Measurements from ENCODE around the gene LIMS2. TPM values are rescaled to one million over a fixed set of nuclear protein-coding genes. Genes with fewer than 3 reads are reported as not detected.

LIMS2 gene, protein sequence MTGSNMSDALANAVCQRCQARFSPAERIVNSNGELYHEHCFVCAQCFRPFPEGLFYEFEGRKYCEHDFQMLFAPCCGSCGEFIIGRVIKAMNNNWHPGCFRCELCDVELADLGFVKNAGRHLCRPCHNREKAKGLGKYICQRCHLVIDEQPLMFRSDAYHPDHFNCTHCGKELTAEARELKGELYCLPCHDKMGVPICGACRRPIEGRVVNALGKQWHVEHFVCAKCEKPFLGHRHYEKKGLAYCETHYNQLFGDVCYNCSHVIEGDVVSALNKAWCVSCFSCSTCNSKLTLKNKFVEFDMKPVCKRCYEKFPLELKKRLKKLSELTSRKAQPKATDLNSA
- 4.0 to 8.1 TPM (median 5.2 TPM) in 5 replicates for total RNA-seq (2022; extraction: Qiagen RNA extraction; ENCODE audit: low read depth)

GRCh38 chr2:127675331-127676261 is at the start of gene LIMS2:
TSS of gene LIMS2 (minus strand) at chr2:127675530. CDS start at chr2:127675024, 506 bp downstream.

GRCh38 chr2:127701193-127701650 is 25.9 kb upstream of the LIMS2 start, which contains the start of gene SFT2D3:
TSS of gene SFT2D3 (plus strand) at chr2:127701497. CDS start at chr2:127701529, 32 bp downstream.

DNA sequence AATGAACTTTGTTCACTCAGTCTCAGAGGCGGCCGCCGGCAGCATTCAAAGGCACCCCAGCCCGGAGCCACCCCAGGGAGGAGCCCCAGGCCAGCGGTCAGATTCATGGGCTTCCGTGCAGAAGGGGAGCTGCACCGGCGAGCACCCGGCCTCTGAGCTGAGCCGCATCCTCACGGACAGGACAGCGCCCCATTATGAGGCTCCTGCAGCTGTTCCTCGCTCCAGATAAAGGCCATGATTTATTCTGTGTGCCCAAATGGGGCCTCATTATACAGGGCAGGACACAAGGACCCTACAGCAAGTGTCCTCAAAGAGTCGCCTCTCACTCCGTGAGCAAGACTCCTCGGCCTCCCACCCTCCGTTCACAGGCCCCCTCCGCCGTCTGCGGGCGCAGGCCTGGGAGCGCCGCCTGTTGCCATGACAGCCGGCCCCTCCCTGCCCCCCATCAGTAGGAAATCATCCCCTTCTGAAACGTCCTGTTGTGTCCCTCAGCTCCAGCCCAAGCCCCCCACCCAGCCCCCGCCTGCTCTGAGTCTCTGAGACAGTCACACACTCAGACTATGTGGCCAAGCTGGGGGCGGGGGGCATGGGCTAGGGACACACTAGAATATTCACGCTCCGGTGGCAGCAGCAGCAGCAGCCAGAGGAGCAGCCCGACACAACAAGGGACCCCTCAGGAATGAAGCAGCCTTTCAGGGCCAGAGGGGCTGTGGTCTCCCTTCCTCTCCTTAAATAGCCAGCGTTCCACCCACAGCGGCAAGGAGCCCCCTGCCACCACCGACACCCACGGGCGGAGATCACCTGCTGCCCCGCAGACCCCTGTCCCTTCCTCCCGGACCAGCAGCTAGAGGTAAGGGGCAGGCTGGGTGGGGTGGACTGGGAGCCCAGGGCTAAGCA is 29.7 kb downstream of the LIMS2 start, which contains the start of gene GPR17:
Gene GPR17 (plus strand): TSS at position 759 of the 897 bp plus-strand sequence. CDS start 4,583 bp downstream, outside the sequence.

Other genes with a start within 250 kb of the LIMS2 start
- gene IWS1, start 149.0 kb downstream of the LIMS2 start, total RNA-seq (2022; extraction: Qiagen RNA extraction; ENCODE audit: low read depth), result 32.2 to 41.2 TPM (median 39.1 TPM) in 5 replicates
- gene MYO7B, start 139.8 kb downstream of the LIMS2 start, total RNA-seq (2022; extraction: Qiagen RNA extraction; ENCODE audit: low read depth), result 0.12 to 0.32 TPM (median 0.21 TPM) in 5 replicates
- 0.09 to 0.21 TPM (median 0.12 TPM) in 4 of 5 replicates, not detected in the other for gene GPR17, start 29.4 kb downstream of the LIMS2 start, total RNA-seq (2022; extraction: Qiagen RNA extraction; ENCODE audit: low read depth)
- 4.1 to 6.2 TPM (median 5.7 TPM) in 5 replicates for gene SFT2D3, start 26.0 kb upstream of the LIMS2 start, total RNA-seq (2022; extraction: Qiagen RNA extraction; ENCODE audit: low read depth)
- 18.2 to 26.0 TPM (median 24.4 TPM) in 5 replicates for gene WDR33, start 135.6 kb upstream of the LIMS2 start, total RNA-seq (2022; extraction: Qiagen RNA extraction; ENCODE audit: low read depth)
- 49.5 to 56.6 TPM (median 52.0 TPM) in 5 replicates for gene POLR2D, start 182.6 kb upstream of the LIMS2 start, total RNA-seq (2022; extraction: Qiagen RNA extraction; ENCODE audit: low read depth)
- gene AMMECR1L, start 210.4 kb upstream of the LIMS2 start, total RNA-seq (2022; extraction: Qiagen RNA extraction; ENCODE audit: low read depth), result 16.9 to 20.3 TPM (median 18.7 TPM) in 5 replicates

Measured in A549 treated with CpdA at 1 μM for 4 hours (cell line).